ENCODE data around the gene NFIL3. TPM values are rescaled to one million over a fixed set of nuclear protein-coding genes. Genes with fewer than 3 reads are reported as not detected.
"Not testable (repeated sequence)": the region's sequence is repeated elsewhere in the genome, so short reads cannot be mapped to it uniquely, and the experiment has no call there.

NFIL3 gene
- total RNA-seq (2014; rRNA removed; shearing (Covaris generic)) (6.2 and 6.3 TPM in 2 replicates), total RNA-seq (2022) (11.2 and 11.9 TPM in 2 replicates), Bru-seq, nascent RNA (percentile 65 among the genes with signal in this experiment), BruChase-seq, experiment 1, labeled RNA remaining after a 6-hour chase (percentile 39 among the genes with signal in this experiment), BruChase-seq, experiment 2, labeled RNA remaining after a 2-hour chase (percentile 53 among the genes with signal in this experiment)
- long read RNA-seq, transcript NFIL3-201 (2 exons, 2,085 nt): major isoform, 37 of 38 reads
- long read RNA-seq, partial matches to known transcripts: 0 of 38 reads
- long read RNA-seq, other reads (novel, unspliced or antisense): 1 of 38 reads

GRCh38 chr9:91423785-91424402 lies at the start of gene NFIL3:
TSS of gene NFIL3 (minus strand) at chr9:91423832. CDS start at chr9:91410734, 13,098 bp downstream.
- POLR2A ChIA-PET: no interaction called here
- Histone ChIP-seq H3K9me3 (ENCODE audit: low read length) (no peaks in the 10 kb centered on the region), H3K27ac (ENCODE audit: low read depth, low read length, poor library complexity, severe bottlenecking) (no peak within 1 kb of the TSS), H4K20me1 (ENCODE audit: insufficient read depth, low read length) (peaks cover 17% of the 10 kb centered on the region; the same call in 1 of the 2 replicates), H3K4me3 (ENCODE audit: low read depth, low read length, poor library complexity, severe bottlenecking) (peak within 1 kb of the TSS; percentile 85), H2AFZ (ENCODE audit: low read length) (peak within 1 kb of the TSS; percentile 68), H3K4me1 (ENCODE audit: insufficient read depth, low read length, poor library complexity, severe bottlenecking) (peaks cover 22% of the 10 kb centered on the region), H3K4me2 (ENCODE audit: low read length) (peak within 1 kb of the TSS; percentile 98), H3K36me3 (ENCODE audit: insufficient read depth, low read length) (no peaks in the 10 kb centered on the region), H3K9me2 (ENCODE audit: insufficient read depth, low read length) (no peaks in the 10 kb centered on the region), H3K79me2 (ENCODE audit: insufficient read depth, low read depth, low read length) (peaks cover 8% of the 10 kb centered on the region)
- no TSS peak for BruUV-seq (replicated peaks)
- DNase-seq (ENCODE audit: low spot score): peak; percentile 83
- no peak for TF ChIP-seq CTCF (conservative IDR thresholded peaks at IDR 0.05; ENCODE audit: low read length)
- TF ChIP-seq EZH2phosphoT487 (IDR thresholded peaks at IDR 0.05; ENCODE audit: borderline replicate concordance, low read depth, low read length): no peak; the same call in 1 of the 2 replicates
- CTCF ChIA-PET (ENCODE audit: unreplicated experiment): interaction anchor here (0.6 to 1.4 kb wide), 2 partner anchors 64 to 387 kb away, joined by 3 read pairs; no protein-coding TSS in a partner anchor
- intact Hi-C loops (cut with micrococcal nuclease; ENCODE audit: unreplicated experiment): loop anchor here (2.0 to 5.0 kb wide), 3 partner anchors 63 to 389 kb away; partner anchors contain the start of gene AUH

GRCh38 chr9:91471524-91471923 lies 47.9 kb upstream of the NFIL3 start:
- H2AFZ ChIP-seq (ENCODE audit: low read length); BruUV-seq (replicated peaks); CTCF ChIA-PET (ENCODE audit: unreplicated experiment); H3K9me2 ChIP-seq (ENCODE audit: insufficient read depth, low read length); H4K20me1 ChIP-seq (ENCODE audit: insufficient read depth, low read length); POLR2A ChIA-PET; H3K79me2 ChIP-seq (ENCODE audit: insufficient read depth, low read depth, low read length); DNase-seq (ENCODE audit: low spot score); H3K4me1 ChIP-seq (ENCODE audit: insufficient read depth, low read length, poor library complexity, severe bottlenecking); intact Hi-C loops (cut with micrococcal nuclease; ENCODE audit: unreplicated experiment); H3K27ac ChIP-seq (ENCODE audit: low read depth, low read length, poor library complexity, severe bottlenecking); H3K9me3 ChIP-seq (ENCODE audit: low read length); H3K36me3 ChIP-seq (ENCODE audit: insufficient read depth, low read length); H3K4me2 ChIP-seq (ENCODE audit: low read length); H3K4me3 ChIP-seq (ENCODE audit: low read depth, low read length, poor library complexity, severe bottlenecking): not testable (repeated sequence)

GRCh38 chr9:91465420-91465819 lies 41.8 kb upstream of the NFIL3 start:
- intact Hi-C loops (cut with micrococcal nuclease; ENCODE audit: unreplicated experiment): no loop called here
- no peak overlapping the region for H3K4me2 ChIP-seq (ENCODE audit: low read length)
- POLR2A ChIA-PET: no interaction called here
- BruUV-seq (replicated peaks): no TSS peak
- no peaks in the 10 kb centered on the region for H3K36me3 ChIP-seq (ENCODE audit: insufficient read depth, low read length)
- no peaks in the 10 kb centered on the region for H3K9me3 ChIP-seq (ENCODE audit: low read length)
- H4K20me1 ChIP-seq (ENCODE audit: insufficient read depth, low read length): no peaks in the 10 kb centered on the region
- no peaks in the 10 kb centered on the region for H3K79me2 ChIP-seq (ENCODE audit: insufficient read depth, low read depth, low read length)
- TF ChIP-seq EZH2phosphoT487 (IDR thresholded peaks at IDR 0.05; ENCODE audit: borderline replicate concordance, low read depth, low read length) (no peak), CTCF (conservative IDR thresholded peaks at IDR 0.05; ENCODE audit: low read length) (no peak)
- H3K9me2 ChIP-seq (ENCODE audit: insufficient read depth, low read length): no peaks in the 10 kb centered on the region
- no peak overlapping the region for H3K27ac ChIP-seq (ENCODE audit: low read depth, low read length, poor library complexity, severe bottlenecking)
- H2AFZ ChIP-seq (ENCODE audit: low read length): no peak overlapping the region
- CTCF ChIA-PET (ENCODE audit: unreplicated experiment): no interaction called here
- no peak for DNase-seq (ENCODE audit: low spot score)
- H3K4me3 ChIP-seq (ENCODE audit: low read depth, low read length, poor library complexity, severe bottlenecking): no peak overlapping the region
- no peaks in the 10 kb centered on the region for H3K4me1 ChIP-seq (ENCODE audit: insufficient read depth, low read length, poor library complexity, severe bottlenecking)
